ENCODE results near the gene SPATA6L.

GRCh38 chr9:4573634-4574389, 92.5 kb downstream of the SPATA6L start:
- TF ChIP-seq CTCF (IDR thresholded peaks at IDR 0.05) (no peak), POLR2A (IDR thresholded peaks at IDR 0.05) (no peak)
